Activated CD4-positive, alpha-beta memory T cell treated with anti-CD3 and anti-CD28 coated beads for 36 hours (primary cell): ENCODE measurements around the gene LRRC45. TPM values are rescaled to one million over a fixed set of nuclear protein-coding genes. Genes with fewer than 3 reads are reported as not detected.
A peak's percentile ranks its signal among the peaks of the same experiment; 100 is the strongest.

Experiments
- CTCF ChIA-PET: fragments of 350-600 bp; sonication (Branson Sonifier 250); formaldehyde crosslinking; loops from one replicate; lab custom pipeline; 2021; ENCODE audit warnings: antibody characterized with exemption, inconsistent platforms; lab: Charles Lee
- POLR2A ChIA-PET: fragments of 350-600 bp; sonication (Branson Sonifier 250); formaldehyde crosslinking; loops from one replicate; lab custom pipeline; 2021; ENCODE audit warnings: antibody characterized with exemption; lab: Charles Lee
- DNase-seq: peaks from one replicate; pipeline ENCODE4 v3.0.0-alpha.2; 2020
- H3K27ac Mint-ChIP-seq: one replicate; pipeline ENCODE4 v1.8.0; 2021; ENCODE audit warnings: mixed read lengths
- H3K27me3 Mint-ChIP-seq: one replicate; pipeline ENCODE4 v1.8.0; 2021; ENCODE audit warnings: mixed read lengths
- H3K36me3 Mint-ChIP-seq: one replicate; pipeline ENCODE4 v1.8.0; 2021; ENCODE audit warnings: mixed read lengths
- H3K4me1 Mint-ChIP-seq: one replicate; pipeline ENCODE4 v1.8.0; 2021; ENCODE audit warnings: low read depth, mixed read lengths
- H3K4me3 Mint-ChIP-seq: one replicate; pipeline ENCODE4 v1.8.0; 2021; ENCODE audit warnings: mild to moderate bottlenecking, mixed read lengths
- H3K9me3 Mint-ChIP-seq: one replicate; pipeline ENCODE4 v1.8.0; 2021; ENCODE audit warnings: mixed read lengths
- intact Hi-C: fragments of 100-400 bp; cut with micrococcal nuclease; formaldehyde crosslinking; loops from one replicate; pipeline ENCODE4 v1.15.1; 2023
- total RNA-seq, 2 experiments: library from RNA; stranded (reverse); gene quantifications; one replicate each; pipeline ENCODE4 v1.2.3, GENCODE V29; 2021

Gene LRRC45
- total RNA-seq, 2 experiments from 2014 or later, result 16.3 to 19.0 TPM

DNA sequence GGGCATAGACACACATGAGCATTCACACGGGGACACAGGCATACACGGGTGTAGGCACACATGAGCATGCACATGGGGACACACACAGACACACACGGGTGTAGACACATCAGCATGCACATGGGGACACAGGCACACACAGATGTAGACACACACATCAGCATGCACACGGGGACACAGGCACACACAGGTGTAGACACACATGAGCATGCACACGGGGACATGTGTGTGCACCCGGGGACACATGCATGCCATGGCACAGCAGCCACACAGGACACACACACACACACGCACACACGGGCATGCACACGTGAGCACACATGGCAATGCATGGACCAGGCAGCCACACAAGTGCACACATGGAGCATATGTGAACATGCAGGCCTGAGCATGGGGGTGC is 19.5 kb downstream of the LRRC45 start:
- POLR2A ChIA-PET, result interaction anchor here (0.9 kb wide), 1 partner anchor 12 kb away, joined by 3 read pairs; no protein-coding TSS in a partner anchor
- Mint-ChIP-seq H3K27me3 (no peaks in the 10 kb centered on the region), H3K36me3 (no peaks in the 10 kb centered on the region), H3K4me3 (no peak overlapping the region), H3K4me1 (peaks cover 7% of the 10 kb centered on the region), H3K9me3 (no peaks in the 10 kb centered on the region), H3K27ac (no peak overlapping the region)
- DNase-seq, result no peak
- intact Hi-C loops, result no loop called here
- CTCF ChIA-PET, result no interaction called here

DNA sequence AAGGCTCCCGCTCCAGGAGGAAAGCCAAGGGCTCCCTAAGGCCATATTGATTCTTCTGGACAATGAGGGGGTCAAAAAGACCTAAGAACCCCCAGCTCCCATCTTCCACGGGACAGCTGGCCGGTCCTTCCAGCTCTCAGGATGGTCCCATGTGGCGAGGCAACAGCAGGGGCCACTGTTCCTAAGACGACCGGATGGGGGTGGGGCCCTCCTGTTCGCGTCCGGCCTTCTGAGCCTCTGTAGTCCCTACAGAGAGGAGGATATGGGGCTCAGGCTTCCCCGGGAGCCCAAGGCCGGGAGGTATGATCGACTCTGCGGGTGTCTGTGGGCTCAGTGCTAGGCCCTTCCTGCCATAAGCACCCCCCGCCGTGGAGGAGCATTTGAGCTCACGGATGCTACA is 20.4 kb downstream of the LRRC45 start:
- H3K27ac Mint-ChIP-seq, result no peak overlapping the region
- ChIA-PET CTCF (no interaction called here), POLR2A (interaction anchor here (0.9 kb wide), 1 partner anchor 13 kb away, joined by 3 read pairs; no protein-coding TSS in a partner anchor)
- intact Hi-C loops, result no loop called here
- no peak overlapping the region for H3K4me3 Mint-ChIP-seq
- H3K36me3 Mint-ChIP-seq, result no peaks in the 10 kb centered on the region
- no peaks in the 10 kb centered on the region for H3K27me3 Mint-ChIP-seq
- DNase-seq, result no peak
- no peaks in the 10 kb centered on the region for H3K9me3 Mint-ChIP-seq
- peaks cover 2% of the 10 kb centered on the region for H3K4me1 Mint-ChIP-seq

DNA sequence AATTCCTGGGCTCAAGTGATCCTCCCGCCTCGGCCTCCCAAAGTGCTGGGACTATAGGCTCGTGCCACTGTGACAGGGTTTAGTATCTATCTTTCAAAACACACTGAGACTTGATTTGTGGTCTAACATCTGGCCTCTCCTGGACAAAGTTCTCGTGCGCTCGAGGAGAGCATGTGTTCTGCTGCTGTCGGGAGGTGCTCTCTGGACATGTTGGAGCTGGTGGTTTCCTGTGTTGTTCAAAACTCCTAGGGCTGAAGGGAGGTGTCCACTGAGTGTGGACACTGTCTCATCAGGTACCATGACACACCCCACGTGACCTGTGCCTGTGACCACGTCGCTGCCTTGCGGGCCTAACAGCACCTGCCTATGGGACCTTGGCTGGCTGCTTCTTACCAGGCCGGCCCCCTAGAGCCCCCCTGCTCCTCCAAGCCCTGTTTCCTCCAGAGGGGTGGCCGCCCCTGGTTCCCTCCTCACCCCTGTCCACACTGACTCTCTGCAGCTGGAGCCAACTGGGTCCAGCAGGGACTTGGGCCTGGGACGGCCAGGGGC is 22.9 kb downstream of the LRRC45 start:
- no peaks in the 10 kb centered on the region for H3K9me3 Mint-ChIP-seq
- ChIA-PET POLR2A (no interaction called here), CTCF (no interaction called here)
- no peak for DNase-seq
- H3K36me3 Mint-ChIP-seq, result peaks cover 2% of the 10 kb centered on the region
- H3K4me3 Mint-ChIP-seq, result no peak overlapping the region
- H3K27me3 Mint-ChIP-seq, result no peaks in the 10 kb centered on the region
- H3K4me1 Mint-ChIP-seq, result peaks cover 10% of the 10 kb centered on the region
- intact Hi-C loops, result no loop called here
- H3K27ac Mint-ChIP-seq, result no peak overlapping the region

DNA sequence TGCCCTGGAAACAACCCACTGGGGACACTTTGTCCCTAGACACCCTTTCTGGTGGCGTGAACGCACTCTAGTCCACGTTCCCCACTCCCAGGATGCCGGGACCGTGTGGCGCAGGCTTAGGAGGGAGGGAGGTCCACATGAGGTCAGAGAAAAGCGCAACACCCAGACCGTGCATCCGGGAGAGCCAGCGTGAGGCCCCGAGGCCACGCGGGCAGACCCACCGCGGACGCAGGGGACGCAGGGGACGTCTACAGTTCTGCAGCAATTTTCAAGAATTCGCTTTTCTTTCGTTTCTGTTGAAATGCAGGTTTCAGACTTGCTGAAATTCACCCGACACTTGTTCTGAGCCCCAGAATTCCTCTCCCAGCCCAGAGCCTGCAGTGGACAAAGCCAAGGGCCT is 23.8 kb downstream of the LRRC45 start:
- Mint-ChIP-seq H3K27ac (no peak overlapping the region), H3K9me3 (no peaks in the 10 kb centered on the region), H3K27me3 (no peaks in the 10 kb centered on the region), H3K4me3 (no peak overlapping the region), H3K36me3 (peaks cover 2% of the 10 kb centered on the region), H3K4me1 (peaks cover 10% of the 10 kb centered on the region)
- POLR2A ChIA-PET, result no interaction called here
- CTCF ChIA-PET, result no interaction called here
- DNase-seq, result no peak
- intact Hi-C loops, result no loop called here

DNA sequence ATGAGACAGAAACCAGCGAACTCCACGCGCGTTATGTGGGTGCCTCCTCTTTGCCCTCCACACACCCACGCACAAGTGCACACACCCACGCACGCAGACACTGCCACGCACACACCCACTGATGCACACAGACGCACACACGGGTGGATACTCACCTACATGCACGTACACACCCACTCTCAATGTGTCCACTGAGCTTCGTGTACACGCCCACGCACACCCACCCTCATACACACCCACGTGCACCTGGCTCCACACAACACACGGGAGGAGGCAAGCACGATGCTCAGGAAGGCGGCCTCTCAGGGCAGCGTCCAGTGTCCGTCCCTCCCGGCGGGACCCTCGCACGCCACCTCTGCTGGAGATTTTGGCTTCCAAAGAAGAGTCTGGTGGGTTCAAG is 24.3 kb downstream of the LRRC45 start:
- POLR2A ChIA-PET, result no interaction called here

DNA sequence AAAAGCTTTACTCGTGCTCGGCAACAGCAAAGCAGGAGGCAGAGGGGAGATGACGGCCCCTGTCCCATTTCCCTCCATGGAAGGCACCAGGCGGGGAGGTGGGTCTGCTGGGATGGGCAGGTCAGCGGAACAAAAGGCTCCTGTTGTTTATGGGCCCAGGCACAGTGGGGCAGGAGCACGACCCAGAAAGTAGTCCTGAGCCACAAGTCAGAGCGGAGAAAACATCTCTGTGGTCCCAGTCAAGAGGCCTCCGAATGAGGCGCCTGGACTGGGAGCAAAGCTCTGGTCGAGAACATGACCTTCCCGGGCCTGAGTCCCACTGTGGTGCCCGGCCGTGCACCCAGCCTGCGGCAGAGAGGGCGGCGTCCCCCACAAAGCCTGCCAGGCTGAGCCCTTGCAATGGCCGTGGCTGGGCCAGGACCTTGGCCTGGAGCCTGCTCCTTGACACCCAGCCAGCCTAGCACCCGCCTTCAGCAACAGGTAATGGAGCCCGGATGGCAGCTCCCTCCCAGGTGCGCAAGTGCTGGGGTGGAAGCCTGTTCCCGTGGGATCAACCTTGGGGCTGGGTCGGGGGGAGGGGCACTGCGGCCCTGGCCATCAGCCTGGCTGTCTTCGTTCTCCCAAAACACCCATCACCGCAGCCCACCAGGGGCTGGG is 24.9 kb downstream of the LRRC45 start:
- Mint-ChIP-seq H3K36me3 (peaks cover 2% of the 10 kb centered on the region), H3K4me1 (peaks cover 13% of the 10 kb centered on the region), H3K4me3 (no peak overlapping the region), H3K27me3 (no peaks in the 10 kb centered on the region), H3K27ac (no peak overlapping the region), H3K9me3 (no peaks in the 10 kb centered on the region)
- intact Hi-C loops, result no loop called here
- CTCF ChIA-PET, result interaction anchor here (1.1 kb wide), 1 partner anchor 17 kb away, joined by 3 read pairs; no protein-coding TSS in a partner anchor
- no peak for DNase-seq
- POLR2A ChIA-PET, result no interaction called here

More for the DNA sequence above, 24.3 kb downstream of the LRRC45 start:
- H3K4me1 Mint-ChIP-seq, result peaks cover 10% of the 10 kb centered on the region
- no peaks in the 10 kb centered on the region for H3K27me3 Mint-ChIP-seq
- H3K36me3 Mint-ChIP-seq, result peaks cover 2% of the 10 kb centered on the region
- DNase-seq, result no peak
- H3K9me3 Mint-ChIP-seq, result no peaks in the 10 kb centered on the region
- intact Hi-C loops, result no loop called here
- H3K4me3 Mint-ChIP-seq, result no peak overlapping the region
- CTCF ChIA-PET, result no interaction called here
- H3K27ac Mint-ChIP-seq, result no peak overlapping the region

DNA sequence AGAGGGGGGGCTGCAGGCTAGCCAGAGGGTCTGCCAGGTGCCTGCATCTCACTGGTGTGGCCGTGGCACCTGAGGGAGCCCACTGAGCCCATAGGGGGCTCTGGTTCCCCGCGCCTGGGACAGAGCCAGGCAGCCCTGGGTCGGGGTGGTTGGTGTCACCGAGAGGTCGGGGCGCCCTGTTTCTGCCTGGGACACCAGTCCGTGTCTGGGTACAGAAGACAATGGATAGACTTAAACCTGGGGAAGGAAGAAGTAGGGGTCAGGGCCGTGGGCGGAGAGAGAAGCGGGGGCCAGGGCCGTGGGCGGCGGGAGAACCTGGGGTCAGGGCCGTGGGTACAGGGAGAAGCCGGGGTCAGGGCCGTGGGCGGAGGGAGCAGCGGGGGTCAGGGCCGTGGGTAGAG is 25.5 kb downstream of the LRRC45 start:
- ChIA-PET CTCF (interaction anchor here (1.1 kb wide), 1 partner anchor 18 kb away, joined by 3 read pairs; no protein-coding TSS in a partner anchor), POLR2A (no interaction called here)
- H3K27ac Mint-ChIP-seq, result no peak overlapping the region

DNA sequence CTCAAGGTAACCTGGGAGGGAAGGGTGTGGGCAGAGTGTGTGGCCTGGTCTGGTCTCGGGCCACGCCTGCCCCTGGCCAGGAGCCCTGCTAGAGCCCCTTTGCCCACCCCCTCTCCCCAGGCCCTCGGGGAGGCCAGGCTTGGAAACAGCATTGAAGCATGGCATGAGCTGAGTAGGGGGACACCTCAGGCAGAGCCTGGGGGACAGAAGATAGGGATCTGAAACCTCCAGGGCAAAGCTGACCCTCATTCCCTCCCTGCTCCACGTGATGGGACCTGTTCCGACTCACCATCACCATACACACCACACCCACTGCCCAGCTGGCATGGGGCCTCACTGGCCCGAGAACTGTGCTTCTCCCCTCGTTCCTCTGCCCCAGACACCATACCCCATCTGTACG is 26.0 kb downstream of the LRRC45 start:
- Mint-ChIP-seq H3K4me1 (peaks cover 21% of the 10 kb centered on the region), H3K27ac (no peak overlapping the region), H3K9me3 (no peaks in the 10 kb centered on the region), H3K4me3 (peak overlapping the region; percentile 12), H3K36me3 (peaks cover 2% of the 10 kb centered on the region), H3K27me3 (no peaks in the 10 kb centered on the region)
- no peak for DNase-seq
- ChIA-PET POLR2A (no interaction called here), CTCF (interaction anchor here (0.5 kb wide), 1 partner anchor 51 kb away, joined by 3 read pairs; no protein-coding TSS in a partner anchor)
- intact Hi-C loops, result no loop called here

More for the DNA sequence above, 25.5 kb downstream of the LRRC45 start:
- Mint-ChIP-seq H3K9me3 (no peaks in the 10 kb centered on the region), H3K4me1 (peaks cover 19% of the 10 kb centered on the region), H3K27me3 (no peaks in the 10 kb centered on the region), H3K36me3 (peaks cover 2% of the 10 kb centered on the region), H3K4me3 (no peak overlapping the region)
- no peak for DNase-seq
- intact Hi-C loops, result no loop called here

DNA sequence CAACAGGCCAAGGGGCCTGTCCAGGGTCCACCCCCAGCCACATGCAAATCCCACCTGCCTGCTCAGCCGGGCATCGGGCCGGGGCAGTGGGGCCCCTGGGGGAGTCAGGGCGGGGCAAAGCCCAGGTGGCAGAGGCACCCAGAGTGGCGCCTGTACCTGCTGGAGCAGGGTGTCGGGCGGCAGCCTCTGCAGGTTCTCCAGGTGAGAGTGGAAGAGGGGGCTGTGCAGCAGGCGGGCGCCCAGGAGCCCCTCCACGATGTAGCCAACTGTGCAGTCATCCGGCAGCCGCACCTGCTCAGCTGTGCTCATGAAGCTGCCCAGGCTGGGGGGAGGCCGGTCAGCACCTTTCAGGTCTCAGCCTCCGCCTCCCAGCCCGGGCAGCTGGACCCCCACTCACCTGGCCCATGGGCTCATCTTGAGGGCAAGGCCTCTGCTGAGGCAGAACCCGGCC is 26.4 kb downstream of the LRRC45 start:
- Mint-ChIP-seq H3K27ac (no peak overlapping the region), H3K9me3 (no peaks in the 10 kb centered on the region), H3K4me1 (peaks cover 21% of the 10 kb centered on the region), H3K4me3 (no peak overlapping the region), H3K36me3 (peaks cover 2% of the 10 kb centered on the region), H3K27me3 (no peaks in the 10 kb centered on the region)
- DNase-seq, result no peak
- ChIA-PET CTCF (interaction anchor here (0.5 to 1.7 kb wide), 2 partner anchors 19 to 51 kb away, joined by 3 to 10 read pairs; no protein-coding TSS in a partner anchor), POLR2A (no interaction called here)
- intact Hi-C loops, result no loop called here

DNA sequence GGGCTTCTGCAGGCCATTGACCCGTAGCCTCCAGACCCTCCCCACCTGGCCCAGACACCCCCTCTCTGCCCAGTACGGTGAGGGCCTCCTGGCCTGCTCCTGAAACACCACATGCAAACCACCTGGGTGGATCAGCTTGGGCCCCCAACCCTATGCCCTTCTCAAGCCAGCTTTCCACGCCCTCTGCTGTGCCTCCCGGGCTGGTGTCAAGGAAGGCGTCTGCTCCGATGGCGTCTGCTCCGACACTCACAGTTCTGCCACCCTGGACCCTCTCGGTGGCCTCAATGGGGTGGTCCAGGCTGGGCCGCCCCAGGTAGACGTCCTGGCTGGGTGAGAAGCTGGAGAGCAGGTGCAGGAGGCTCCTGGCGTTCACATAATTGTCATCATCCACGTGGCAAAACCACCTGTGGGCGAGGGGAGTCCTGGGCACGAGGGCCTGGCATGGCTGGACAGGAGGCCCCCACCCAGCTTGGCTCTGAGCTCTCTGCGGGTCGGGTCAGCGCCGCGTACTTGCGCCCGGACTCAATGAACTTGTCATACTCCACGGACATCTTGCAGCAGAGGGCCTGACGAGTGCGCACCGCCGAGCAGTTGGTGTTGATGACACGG is 27.2 kb downstream of the LRRC45 start:
- Mint-ChIP-seq H3K27me3 (no peaks in the 10 kb centered on the region), H3K4me1 (peaks cover 21% of the 10 kb centered on the region), H3K9me3 (no peaks in the 10 kb centered on the region), H3K4me3 (peak overlapping the region; percentile 83), H3K36me3 (peaks cover 2% of the 10 kb centered on the region), H3K27ac (no peak overlapping the region)
- no peak for DNase-seq
- CTCF ChIA-PET, result interaction anchor here (1.2 to 1.7 kb wide), 4 partner anchors 13 to 91 kb away, joined by 3 to 10 read pairs (median 6); partner anchors contain the start of gene DCXR
- intact Hi-C loops, result no loop called here
- POLR2A ChIA-PET, result interaction anchor here (0.8 to 1.7 kb wide), 3 partner anchors 12 to 48 kb away, joined by 4 to 5 read pairs (median 4); partner anchors contain the start of genes DCXR, DUS1L and FASN

DNA sequence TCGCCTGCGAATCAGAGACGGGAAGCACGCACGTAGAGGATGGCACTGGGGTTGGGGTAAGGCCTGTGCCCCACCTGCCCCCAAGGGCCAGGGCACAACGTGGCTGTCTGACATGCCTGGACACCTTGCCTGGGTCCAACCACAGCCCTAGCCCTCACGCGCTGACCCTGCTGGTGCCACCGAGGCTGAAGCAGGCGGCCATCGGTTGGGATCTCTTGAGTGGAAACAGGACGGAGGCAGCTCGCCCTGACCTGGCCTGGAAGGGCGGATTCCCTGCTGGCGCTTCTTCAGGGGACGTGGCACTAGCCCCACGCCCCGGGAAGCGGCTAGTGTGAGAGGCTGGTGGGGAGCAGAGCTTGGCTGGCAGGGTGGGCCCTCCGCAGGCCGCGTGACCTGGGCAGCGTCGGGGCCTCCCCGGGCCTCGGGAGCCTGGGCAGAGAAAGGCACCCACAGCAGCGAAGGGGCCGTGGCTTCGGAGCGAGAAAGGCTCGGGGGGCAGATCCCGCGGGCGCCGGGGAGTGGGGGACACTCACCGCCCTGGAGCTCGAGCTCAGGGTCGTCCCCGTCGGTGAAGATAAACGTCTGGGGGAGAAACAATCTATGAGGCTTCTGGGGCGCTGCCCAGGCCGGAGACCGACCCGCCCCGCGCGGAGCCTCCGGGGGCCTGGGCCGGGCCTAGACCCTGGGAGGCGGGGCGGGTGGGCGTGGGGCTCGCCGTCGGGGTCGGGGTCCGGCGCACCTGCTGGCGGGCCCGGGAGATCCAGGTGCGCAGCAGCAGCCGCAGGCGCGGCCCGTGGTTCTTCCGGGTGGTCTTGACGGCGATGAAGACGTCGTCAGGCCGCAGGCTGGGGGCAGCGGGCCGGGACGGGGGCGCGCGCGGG is 27.9 kb downstream of the LRRC45 start:
- no peaks in the 10 kb centered on the region for H3K27me3 Mint-ChIP-seq
- ChIA-PET CTCF (interaction anchor here (1.2 to 1.7 kb wide), 4 partner anchors 13 to 92 kb away, joined by 3 to 10 read pairs (median 6); partner anchors contain the start of gene DCXR), POLR2A (interaction anchor here (0.8 to 3.0 kb wide), 4 partner anchors 13 to 47 kb away, joined by 4 to 9 read pairs (median 4); partner anchors contain the start of genes DCXR, DUS1L and FASN)
- no peak for DNase-seq
- H3K27ac Mint-ChIP-seq, result no peak overlapping the region
- H3K4me3 Mint-ChIP-seq, result peak overlapping the region; percentile 83
- H3K36me3 Mint-ChIP-seq, result peaks cover 2% of the 10 kb centered on the region
- intact Hi-C loops, result no loop called here
- H3K4me1 Mint-ChIP-seq, result peaks cover 21% of the 10 kb centered on the region
- no peaks in the 10 kb centered on the region for H3K9me3 Mint-ChIP-seq
